Psoas muscle (tissue), 8 donors: Measurements from ENCODE around the gene LIMS1. TPM values are rescaled to one million over a fixed set of nuclear protein-coding genes. Genes with fewer than 3 reads are reported as not detected.
A peak's percentile ranks its signal among the peaks of the same experiment; 100 is the strongest.

ENCODE experiments used
- ATAC-seq, 4 donors: fragments of 200-7000 bp; cut with Tn5 transposase; one replicate each; pipeline ENCODE4 v1.9.1; 2020; ENCODE audit warnings: moderate library complexity in 3 of 4, mild to moderate bottlenecking in 2 of 4
- DNase-seq, 2 donors: peaks; one replicate each; pipeline ENCODE4 v3.0.0-alpha.2; 2020
- H3K27ac ChIP-seq: fragments of 200-600 bp; one replicate; pipeline ENCODE4 v1.8.0; 2022
- H3K27me3 ChIP-seq, 3 donors: fragments of 200-600 bp in 1 of 3; one replicate each; pipeline versions ENCODE4 v1.6.1 to v1.8.0; 2013 to 2022; ENCODE audit warnings: low read length in 2 of 3, mild to moderate bottlenecking in 2 of 3, moderate library complexity in 1 of 3; ENCODE audit not compliant: insufficient read depth in 3 of 3
- H3K36me3 ChIP-seq, 2 donors: fragments of 200-600 bp in 1 of 2; one replicate each; pipeline versions ENCODE4 v1.6.1 to v1.8.0; 2013 to 2022; ENCODE audit warnings: low read depth in 1 of 2, mild to moderate bottlenecking in 1 of 2, moderate library complexity in 1 of 2; ENCODE audit not compliant: insufficient read depth in 1 of 2
- H3K4me1 ChIP-seq: fragments of 200-600 bp; one replicate; pipeline ENCODE4 v1.8.0; 2022
- H3K4me3 ChIP-seq: fragments of 200-600 bp; one replicate; pipeline ENCODE4 v1.8.0; 2022; ENCODE audit warnings: mild to moderate bottlenecking
- H3K9me3 ChIP-seq: fragments of 200-600 bp; one replicate; pipeline ENCODE4 v1.8.0; 2022
- CTCF ChIP-seq: fragments of 200-600 bp; IDR thresholded peaks from one replicate; pipeline ENCODE4 v1.8.0; 2022; ENCODE audit warnings: antibody characterized with exemption
- WGBS, 3 donors: extraction: QIAGEN DNeasy Blood & Tissue Kit; methylation state at CpG; one replicate each; pipeline versions ENCODE4 v1.1.6 to v1.1.7; 2013; 5-methylcytosine and 5-hydroxymethylcytosine counted together
- intact Hi-C, 2 donors: fragments of 100-400 bp; cut with DNase I; formaldehyde crosslinking; loops; one replicate each; pipeline versions ENCODE4 v1.11.0 to v1.14.2; 2022
- long read RNA-seq, 2 donors: library from polyadenylated mRNA; unstranded; transcript quantifications; one replicate each; pipeline ENCODE4 v2.0.0, GENCODE V29; 2021
- polyA plus RNA-seq, 3 donors: library from polyadenylated mRNA; stranded (reverse); fragments of 200-250 nt; gene quantifications; one replicate each; pipeline ENCODE4 v1.2.3, GENCODE V29; 2013
- total RNA-seq, 4 donors: library from RNA; stranded (reverse); fragmentation: NEBNext Ultra II Directional in 2 of 4; extraction: Animal tissue kit (Norgen Biotek cat#: 25700) in 2 of 4; gene quantifications; one replicate each; pipeline versions ENCODE4 v1.2.1 to v1.2.4, GENCODE V29; 2021 to 2023
- donor health status: healthy with polysubstance abuse.
- donor health status: DM: no; HTN: no; CAD: no; lungs with moderate emphysema.
- donor health status: Bipolar disorder and iron deficiency.
- donor health status: healthy.
- donor health status: DM: yes; HTN: yes; CAD: no.
- donor health status: DM: no; HTN: no; CAD: no.
- donor health status: DM: no; HTN: no; CAD: no.
- donor health status: DM: yes; HTN: yes; CAD: no.

The LIMS1 gene
- total RNA-seq (100 to 1,000 TPM in 3 of 4 donors, 10 to 100 TPM in 1; 55.1 to 219 (median 182) TPM), polyA plus RNA-seq (100 to 1,000 TPM in 1 of 3 donors, 10 to 100 TPM in 2; 50.5 to 287 (median 63.5) TPM)
- long read RNA-seq, donor 1, full-length matches to known transcripts: 4 of 51 reads
- long read RNA-seq, donor 1, partial matches to known transcripts: 1 of 51 reads
- long read RNA-seq, donor 1, other reads (novel, unspliced or antisense): 46 of 51 reads
- long read RNA-seq, donor 2, full-length matches to known transcripts: 3 of 87 reads
- long read RNA-seq, donor 2, partial matches to known transcripts: 5 of 87 reads
- long read RNA-seq, donor 2, other reads (novel, unspliced or antisense): 79 of 87 reads

DNA sequence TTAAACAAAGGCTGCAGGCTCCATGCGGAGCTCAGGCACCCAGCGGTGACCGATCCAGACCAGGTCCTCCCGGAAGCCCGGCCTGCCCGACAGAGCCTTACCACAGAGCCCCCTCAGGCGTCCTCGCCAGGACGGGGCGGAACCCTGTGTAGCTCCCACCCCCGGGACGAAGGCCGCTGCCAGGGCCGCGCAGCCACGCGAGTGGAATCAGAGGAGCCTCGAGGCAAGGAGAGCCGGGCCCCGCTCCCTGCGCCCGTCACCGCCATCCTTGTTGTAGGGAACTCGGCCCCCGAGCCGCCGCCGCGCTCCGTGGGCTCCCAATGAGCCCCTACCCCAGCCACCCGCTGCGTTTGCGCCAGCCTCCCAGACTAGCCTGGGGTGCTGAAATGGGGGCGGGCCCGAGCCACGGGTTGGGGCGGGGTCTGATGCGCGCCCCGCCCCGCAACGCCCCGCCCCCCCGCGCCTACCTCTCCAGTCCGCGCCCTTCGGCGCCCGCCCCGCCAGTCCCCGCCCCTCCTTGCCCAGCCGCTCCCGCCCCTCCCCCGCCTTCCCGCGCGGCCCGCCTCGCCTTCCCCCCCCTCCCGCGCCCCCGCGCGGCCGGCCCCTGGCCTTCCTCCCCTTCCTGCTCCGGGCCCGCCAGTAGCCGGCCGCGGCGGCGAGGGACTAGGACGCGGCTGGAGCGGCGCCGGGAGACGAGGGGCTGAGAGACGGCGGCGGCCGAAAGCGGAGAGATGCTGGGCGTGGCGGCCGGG is at the start of gene LIMS1:
Gene LIMS1 (plus strand): TSS at position 639 of the 752 bp plus-strand sequence. CDS start 93 bp downstream, at position 732.
- 0 to 1% (median 0%) methylated on average over 21 to 86 of the region's 87 CpGs for WGBS, 3 donors
- intact Hi-C loops: loop anchor here in 1 of 2 donors (2.0 kb wide), 1 partner anchor 51 kb away; no protein-coding TSS in a partner anchor
- peak within 1 kb of the TSS; percentile 82 for H3K4me3 ChIP-seq
- H3K27me3 ChIP-seq: no peaks in the 10 kb centered on the region
- H3K9me3 ChIP-seq: no peaks in the 10 kb centered on the region
- TF ChIP-seq CTCF: no peak
- ATAC-seq (peak; percentile 94 to 96 (median 95)), DNase-seq (peak; percentile 94 to 96)
- H3K27ac ChIP-seq: peak within 1 kb of the TSS; percentile 96
- peaks cover 21% of the 10 kb centered on the region for H3K4me1 ChIP-seq
- H3K36me3 ChIP-seq: no peaks in the 10 kb centered on the region

GRCh38 chr2:108485253-108485652 is 49.0 kb upstream of the LIMS1 start:
- H3K9me3 ChIP-seq: no peaks in the 10 kb centered on the region
- no peak for TF ChIP-seq CTCF
- WGBS, 3 donors: 95 to 99% (median 99%) methylated on average over 2 of the region's 2 CpGs
- H3K36me3 ChIP-seq: peaks cover 0 to 76% of the 10 kb centered on the region in 2 donors
- no peaks in the 10 kb centered on the region for H3K4me1 ChIP-seq
- no peak overlapping the region for H3K4me3 ChIP-seq
- H3K27ac ChIP-seq: no peak overlapping the region
- intact Hi-C loops: no loop called here
- no peak for ATAC-seq
- no peak for DNase-seq
- H3K27me3 ChIP-seq: no peaks in the 10 kb centered on the region

GRCh38 chr2:108490506-108491122 is 43.7 kb upstream of the LIMS1 start:
- Histone ChIP-seq H3K27me3 (no peaks in the 10 kb centered on the region), H3K27ac (no peak overlapping the region), H3K4me3 (no peak overlapping the region), H3K36me3 (peaks cover 0 to 76% of the 10 kb centered on the region in 2 donors), H3K9me3 (no peaks in the 10 kb centered on the region), H3K4me1 (no peaks in the 10 kb centered on the region)
- DNase-seq: no peak
- ATAC-seq: no peak
- no peak for TF ChIP-seq CTCF
- intact Hi-C loops: no loop called here

DNA sequence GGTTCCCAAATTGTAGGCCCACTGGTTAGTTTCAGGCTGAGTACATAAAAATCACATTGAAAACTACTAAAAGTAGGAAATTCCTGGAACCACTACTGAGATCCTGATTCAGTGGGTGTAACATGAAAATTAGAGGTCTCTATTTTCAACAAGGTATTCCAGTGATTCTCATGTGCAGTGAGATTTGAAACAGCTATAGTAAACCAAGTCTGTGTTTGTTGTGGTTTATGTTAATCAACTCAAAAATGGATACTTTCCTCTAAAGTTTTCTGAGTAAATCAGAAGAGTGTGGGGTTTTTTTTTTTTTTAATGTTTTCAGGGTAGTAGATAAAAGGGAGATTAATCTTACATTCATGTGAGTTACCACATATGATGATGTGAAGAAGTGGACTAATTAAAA is 42.4 kb upstream of the LIMS1 start:
- DNase-seq (no peak), ATAC-seq (no peak)
- TF ChIP-seq CTCF: no peak
- Histone ChIP-seq H3K27ac (no peak overlapping the region), H3K4me3 (no peak overlapping the region), H3K36me3 (peaks cover 0 to 70% of the 10 kb centered on the region in 2 donors), H3K4me1 (no peaks in the 10 kb centered on the region), H3K9me3 (no peaks in the 10 kb centered on the region), H3K27me3 (no peaks in the 10 kb centered on the region)
- intact Hi-C loops: no loop called here
